D721Med (cell line): ENCODE measurements around the gene IRX6.

Source experiments
- DNase-seq: peaks from one replicate; pipeline ENCODE4 v3.0.0; 2011; ENCODE audit warnings: low spot score; ENCODE audit not compliant: insufficient read length
- FAIRE-seq: peaks from 2 replicates; lab custom pipeline; 2011; peaks lifted over from hg19 to GRCh38; lab: Jason Lieb, UNC
- CTCF ChIP-seq: IDR thresholded peaks from 2 replicates; pipeline ENCODE4 v1.5.1; 2012; ENCODE audit warnings: mild to moderate bottlenecking, control low read depth; ENCODE audit not compliant: insufficient read depth; ENCODE audit errors: missing control alignments

The IRX6 gene

DNA sequence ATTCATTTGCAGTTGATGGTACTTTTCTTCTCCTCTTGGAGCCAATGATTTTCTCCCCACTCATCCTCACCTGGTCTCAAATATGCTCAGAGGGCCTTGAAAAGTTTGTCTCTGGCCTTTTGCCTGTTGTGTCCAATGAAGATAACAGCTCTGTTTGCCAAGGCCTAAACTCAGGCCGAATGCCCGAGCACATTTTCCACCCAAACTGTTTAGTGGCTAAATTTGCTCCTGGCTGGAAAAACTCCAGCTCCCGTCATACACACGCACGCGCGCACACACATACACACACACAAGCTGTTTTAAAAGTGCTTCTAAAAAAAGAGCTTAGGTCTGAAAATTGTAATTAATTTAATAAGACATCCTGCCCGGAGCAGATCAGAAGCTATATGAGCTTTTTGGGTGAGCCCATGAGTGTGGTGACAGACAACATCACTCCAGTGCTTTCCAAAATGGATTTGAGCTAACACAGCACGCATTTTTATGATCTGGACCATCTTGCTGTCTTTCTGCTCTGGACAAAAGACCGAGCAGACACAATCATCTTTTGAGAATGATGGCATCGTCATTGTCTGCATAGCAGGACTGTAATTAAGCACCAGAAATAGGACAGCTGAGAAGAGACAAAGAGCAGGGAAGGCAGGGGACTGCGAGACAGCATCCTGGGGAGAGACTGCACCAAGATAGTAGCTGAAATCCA is 48.9 kb downstream of the IRX6 start:
- no peak for FAIRE-seq
- no peak for DNase-seq
- TF ChIP-seq CTCF: no peak

- TF ChIP-seq CTCF: no peak
- DNase-seq (no peak), FAIRE-seq (no peak)
Observed at GRCh38 chr16:55373489-55373832, 49.5 kb downstream of the IRX6 start.

- FAIRE-seq: no peak
- no peak for TF ChIP-seq CTCF
- DNase-seq: no peak
Observed at GRCh38 chr16:55376045-55376444, 52.0 kb downstream of the IRX6 start.

GRCh38 chr16:55376567-55377167 is 52.7 kb downstream of the IRX6 start:
- TF ChIP-seq CTCF: no peak
- DNase-seq (no peak), FAIRE-seq (no peak)

DNA sequence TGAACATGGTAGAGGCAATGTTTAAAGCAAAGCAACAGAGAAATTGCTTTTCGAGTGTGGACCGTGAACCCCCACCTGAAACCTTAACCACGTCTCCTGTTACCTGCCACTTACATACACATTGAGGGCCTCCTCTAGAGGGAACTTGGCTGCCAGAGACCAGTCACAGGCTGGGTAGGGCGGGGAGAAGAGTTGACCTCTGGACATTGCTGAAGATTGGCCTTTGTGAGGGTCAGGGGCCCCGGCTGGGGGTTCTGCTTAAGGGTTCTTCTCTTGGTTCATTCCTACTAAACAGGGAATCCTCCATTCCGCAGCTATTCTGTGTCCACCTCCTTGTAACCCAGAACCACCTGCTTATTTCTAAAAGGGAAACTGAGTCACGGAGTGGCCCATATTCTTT is 53.8 kb downstream of the IRX6 start:
- no peak for TF ChIP-seq CTCF
- FAIRE-seq: no peak
- no peak for DNase-seq

DNA sequence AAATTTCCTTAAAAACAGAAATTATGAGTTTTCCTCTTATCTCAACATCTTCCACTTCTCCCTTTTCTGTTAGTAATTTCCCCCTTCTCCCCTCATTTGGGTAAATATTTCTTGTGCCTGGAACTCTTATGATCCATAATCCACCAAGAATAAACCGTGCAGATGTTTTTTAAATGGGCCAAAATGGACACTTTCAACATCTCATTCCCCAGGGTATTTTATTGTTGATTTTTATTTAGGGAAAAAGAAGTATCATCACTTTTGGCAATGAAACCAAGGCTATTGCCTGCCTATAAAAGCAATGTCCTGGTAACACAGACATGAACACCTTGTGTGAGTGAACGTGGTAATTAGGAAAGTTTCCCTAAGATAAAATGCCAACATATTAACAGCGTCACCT is 54.6 kb downstream of the IRX6 start:
- no peak for FAIRE-seq
- no peak for TF ChIP-seq CTCF

DNA sequence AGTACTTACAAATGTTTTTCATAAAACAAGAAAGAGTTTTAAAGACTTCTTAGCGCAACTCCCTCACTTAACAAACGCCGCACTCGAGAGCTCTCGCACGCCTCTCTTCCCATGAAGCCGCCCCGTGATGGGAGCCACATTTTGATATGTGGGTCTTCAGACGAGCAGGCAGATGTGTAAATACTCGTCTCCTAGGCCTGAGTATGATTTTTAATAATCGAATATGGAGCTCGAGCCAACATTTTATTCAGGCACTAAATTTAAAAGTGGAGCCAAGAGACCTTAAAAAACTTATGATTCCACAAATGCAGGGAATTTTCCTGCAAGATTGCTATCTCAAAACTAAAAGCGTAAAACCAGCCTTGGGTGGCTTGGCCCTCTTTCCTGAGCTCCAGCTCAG is 55.4 kb downstream of the IRX6 start:
- no peak for TF ChIP-seq CTCF
- FAIRE-seq (no peak), DNase-seq (no peak)

More for the DNA sequence above, 54.6 kb downstream of the IRX6 start:
- DNase-seq: no peak
